ACC112 (cell line): ENCODE results near the gene CA12.

Experiments used
- H2AFZ ChIP-seq: fragments of 200-600 bp; sonication (generic); one replicate; pipeline ENCODE4 v1.6.0; 2017; ENCODE audit warnings: antibody characterized with exemption, low read length; ENCODE audit not compliant: unreplicated experiment
- H3K27ac ChIP-seq: fragments of 200-600 bp; sonication (generic); 2 replicates; pipeline ENCODE4 v1.5.1; 2014; ENCODE audit warnings: low read depth, mild to moderate bottlenecking, antibody characterized with exemption, low read length, moderate library complexity
- H3K27me3 ChIP-seq: fragments of 200-600 bp; sonication (generic); 2 replicates; pipeline ENCODE4 v1.6.1; 2014; ENCODE audit warnings: mild to moderate bottlenecking, antibody characterized with exemption, low read length, moderate library complexity, mixed read lengths; ENCODE audit not compliant: insufficient read depth
- H3K36me3 ChIP-seq: fragments of 200-600 bp; sonication (generic); 2 replicates; pipeline ENCODE4 v1.6.1; 2016; ENCODE audit warnings: mild to moderate bottlenecking, antibody characterized with exemption, low read length, moderate library complexity, mixed read lengths; ENCODE audit not compliant: insufficient read depth
- H3K4me1 ChIP-seq: fragments of 200-600 bp; sonication (generic); one replicate; pipeline ENCODE4 v1.6.1; 2016; ENCODE audit warnings: low read length, mixed read lengths; ENCODE audit not compliant: insufficient read depth, unreplicated experiment, control insufficient read depth
- H3K4me3 ChIP-seq: fragments of 200-600 bp; sonication (generic); 2 replicates; pipeline ENCODE4 v1.5.1; 2014; ENCODE audit warnings: mild to moderate bottlenecking, low read depth, low read length
- H3K79me2 ChIP-seq: fragments of 200-600 bp; sonication (generic); one replicate; pipeline ENCODE4 v1.6.0; 2016; ENCODE audit warnings: low read length; ENCODE audit not compliant: control insufficient read depth, unreplicated experiment, insufficient read depth

Gene CA12

DNA sequence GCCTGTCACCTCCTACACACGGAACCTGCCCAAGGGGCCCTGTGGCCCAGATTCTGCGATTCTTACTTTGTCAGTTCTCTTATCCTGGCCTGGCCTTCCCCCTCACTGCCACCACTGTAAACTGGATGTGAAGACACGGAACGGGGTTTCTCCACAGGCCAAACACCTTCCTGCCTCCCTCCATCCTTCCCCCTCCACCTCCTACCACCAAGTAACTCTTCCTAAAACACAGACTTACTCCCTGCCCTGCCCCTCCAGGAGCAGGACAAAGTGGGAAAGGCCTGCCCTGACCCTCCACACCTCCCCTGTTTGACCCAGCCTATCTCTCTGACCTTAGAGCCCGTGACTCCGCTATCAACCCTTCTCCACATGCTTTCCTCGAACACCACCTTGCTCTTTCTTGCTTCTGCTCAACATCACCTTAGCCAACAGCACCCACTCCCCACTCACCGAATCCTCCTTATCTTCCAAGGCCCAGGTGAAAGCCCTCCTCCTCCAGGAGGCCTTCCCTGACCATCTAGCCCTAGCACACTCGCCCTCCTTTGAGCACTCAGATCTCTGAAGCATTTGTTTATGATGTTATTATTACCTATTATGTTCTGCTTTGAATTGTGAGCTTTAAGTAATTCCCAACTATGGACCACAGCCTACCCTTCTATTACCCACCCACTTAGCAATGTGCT is 7.6 kb downstream of the CA12 start:
- Histone ChIP-seq H3K4me3 (0 out of 2 replicates have a peak overlapping the region, but pooled peaks have one; percentile 59), H3K27me3 (no peaks in the 10 kb centered on the region), H3K4me1 (peaks cover 85% of the 10 kb centered on the region), H2AFZ (no peak overlapping the region), H3K27ac (peak overlapping the region; percentile 97), H3K79me2 (peaks cover 60% of the 10 kb centered on the region), H3K36me3 (no peaks in the 10 kb centered on the region)

DNA sequence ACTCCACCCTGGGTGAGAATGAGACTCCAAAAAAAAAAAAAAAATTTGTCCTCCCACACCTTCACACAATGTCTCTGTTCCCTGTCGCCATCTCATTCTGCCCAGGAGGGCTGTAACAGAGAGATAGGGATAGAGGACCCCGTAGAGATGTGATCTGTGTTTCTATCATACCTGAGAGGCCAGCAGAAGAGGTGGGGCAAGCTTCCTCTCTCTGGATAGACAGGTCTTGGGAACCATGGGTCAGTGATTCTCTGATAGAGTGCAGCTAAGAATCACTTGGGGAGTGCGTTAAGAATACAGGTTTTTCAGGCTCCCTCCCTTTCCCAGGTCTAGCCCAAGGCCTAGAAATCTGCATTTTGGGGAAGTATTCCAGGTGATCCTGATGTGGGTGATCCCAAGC is 8.3 kb downstream of the CA12 start:
- no peak overlapping the region for H3K4me3 ChIP-seq
- H3K27ac ChIP-seq, result peak overlapping the region; percentile 97
- H3K79me2 ChIP-seq, result peaks cover 53% of the 10 kb centered on the region
- peaks cover 78% of the 10 kb centered on the region for H3K4me1 ChIP-seq
- H3K27me3 ChIP-seq, result no peaks in the 10 kb centered on the region
- H2AFZ ChIP-seq, result no peak overlapping the region
- H3K36me3 ChIP-seq, result no peaks in the 10 kb centered on the region

DNA sequence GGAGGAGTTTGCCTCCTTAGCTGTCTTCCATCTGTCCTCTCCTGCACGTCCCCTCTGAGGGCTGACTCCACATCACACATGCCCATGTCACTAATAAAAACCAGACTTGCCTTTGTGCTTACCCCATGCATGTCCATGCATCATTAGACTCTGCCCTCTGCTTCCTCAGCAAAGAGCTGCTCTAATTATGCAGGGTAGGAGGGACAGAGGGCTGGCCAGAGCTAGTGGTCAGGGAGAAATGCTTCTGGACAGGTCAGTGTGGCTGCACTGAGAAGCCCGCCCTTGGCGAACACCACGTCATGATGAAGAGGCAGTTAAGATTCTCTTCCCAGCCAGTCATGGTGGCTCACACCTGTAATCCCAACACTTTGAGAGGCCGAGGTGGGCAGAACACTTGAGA is 8.9 kb downstream of the CA12 start:
- Histone ChIP-seq H2AFZ (no peak overlapping the region), H3K4me1 (peaks cover 76% of the 10 kb centered on the region), H3K36me3 (0 out of 2 replicates have a peak, but pooled peaks cover 4% of the 10 kb centered on the region), H3K27ac (peak overlapping the region; percentile 97), H3K4me3 (peak overlapping the region; percentile 20; the same call in 1 of the 2 replicates), H3K79me2 (peaks cover 48% of the 10 kb centered on the region), H3K27me3 (no peaks in the 10 kb centered on the region)

DNA sequence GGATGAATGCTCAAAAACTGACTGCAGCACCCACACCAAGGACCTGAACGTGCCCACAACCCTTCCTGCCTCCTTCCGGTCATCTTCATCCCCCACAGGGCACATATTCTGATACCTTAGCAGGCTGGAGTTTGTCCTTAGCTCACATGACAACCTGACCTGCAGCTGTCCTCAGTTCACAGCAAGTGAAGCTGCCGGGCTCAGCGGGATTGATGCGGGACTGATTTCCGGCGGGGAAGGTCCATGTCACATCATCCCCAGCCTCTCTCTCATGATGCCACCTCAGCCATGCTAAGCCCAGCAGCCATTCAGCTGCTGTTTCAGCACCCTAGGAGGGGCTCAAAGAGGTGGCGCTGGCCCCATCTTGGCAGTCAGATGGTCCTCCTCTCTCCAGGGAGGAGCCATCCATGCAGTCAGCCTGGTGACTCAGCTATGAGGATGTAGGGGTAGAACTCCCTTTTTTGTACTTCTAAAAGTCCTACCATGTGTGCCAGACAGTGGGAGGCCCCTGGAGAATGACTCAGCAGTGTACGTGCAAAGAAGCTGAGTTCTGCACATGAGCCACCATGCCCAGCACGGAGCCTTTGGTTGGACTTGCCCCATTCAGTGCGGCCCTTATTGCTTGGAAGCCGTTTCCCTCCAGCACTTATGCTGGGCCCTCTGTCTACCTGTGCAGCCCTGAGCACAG is 9.5 kb downstream of the CA12 start:
- peak overlapping the region; percentile 97 for H3K27ac ChIP-seq
- 0 out of 2 replicates have a peak, but pooled peaks cover 9% of the 10 kb centered on the region for H3K36me3 ChIP-seq
- H3K4me1 ChIP-seq, result peaks cover 70% of the 10 kb centered on the region
- H3K27me3 ChIP-seq, result no peaks in the 10 kb centered on the region
- H2AFZ ChIP-seq, result peak overlapping the region; percentile 73
- H3K79me2 ChIP-seq, result peaks cover 43% of the 10 kb centered on the region
- H3K4me3 ChIP-seq, result peak overlapping the region; percentile 58

DNA sequence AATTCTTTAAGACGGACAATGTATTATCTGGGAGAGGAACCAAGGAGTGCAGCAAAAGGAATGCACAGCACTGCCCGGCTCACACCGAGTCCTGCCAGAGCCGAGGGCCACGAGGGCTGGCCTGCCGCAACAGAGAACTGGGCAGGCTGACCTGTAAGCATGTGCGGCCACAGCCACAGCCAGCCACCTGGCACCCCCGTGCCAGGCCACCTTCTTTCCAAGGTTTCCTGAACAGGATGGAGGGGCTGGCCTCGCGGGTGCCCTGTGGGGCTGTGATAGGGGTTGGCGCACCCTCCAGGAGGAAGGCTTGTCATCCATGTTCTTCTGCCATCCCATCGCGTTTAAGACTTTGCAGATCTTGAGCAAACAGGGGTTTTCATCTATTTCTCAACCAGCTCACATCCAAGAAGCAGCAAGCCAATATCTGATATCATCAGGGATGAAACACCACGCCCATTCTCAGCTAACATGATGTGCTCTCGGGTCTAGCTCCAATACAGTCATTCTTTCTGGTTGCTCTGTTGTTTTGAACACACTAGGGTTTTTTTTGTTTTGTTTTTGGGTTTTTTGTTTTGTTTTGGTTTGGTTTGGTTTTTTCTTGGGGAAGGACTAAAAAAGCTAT is 10.2 kb downstream of the CA12 start:
- peak overlapping the region; percentile 97 for H3K27ac ChIP-seq
- H3K4me1 ChIP-seq, result peaks cover 62% of the 10 kb centered on the region

DNA sequence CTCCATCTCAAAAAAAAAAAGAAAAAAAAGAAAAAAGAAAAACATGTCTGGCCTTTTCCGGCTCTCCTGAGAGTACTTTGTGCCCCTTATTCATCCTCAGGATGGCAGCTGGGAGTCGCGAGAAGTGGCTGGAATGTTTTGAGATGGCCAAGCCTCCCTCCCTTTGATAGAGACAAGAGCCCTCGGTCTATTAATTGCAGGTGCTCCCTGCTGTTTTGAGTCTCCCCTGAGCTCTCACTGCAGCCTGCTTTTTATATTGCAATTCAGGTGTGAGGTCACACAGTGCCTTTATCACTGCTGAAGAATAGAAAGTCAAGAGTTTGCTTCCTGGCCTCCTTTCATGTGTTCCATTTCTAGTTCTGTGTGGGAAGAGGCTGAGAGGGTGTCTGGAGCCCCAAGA is 10.9 kb downstream of the CA12 start:
- 0 out of 2 replicates have a peak overlapping the region, but pooled peaks have one; percentile 58 for H3K4me3 ChIP-seq
- peak overlapping the region; percentile 45 for H2AFZ ChIP-seq
- H3K27ac ChIP-seq, result peak overlapping the region; percentile 97
- peaks cover 13% of the 10 kb centered on the region; the same call in 1 of the 2 replicates for H3K36me3 ChIP-seq
- no peaks in the 10 kb centered on the region for H3K27me3 ChIP-seq
- H3K79me2 ChIP-seq, result peaks cover 32% of the 10 kb centered on the region
- peaks cover 56% of the 10 kb centered on the region for H3K4me1 ChIP-seq

More for the DNA sequence above, 10.2 kb downstream of the CA12 start:
- no peaks in the 10 kb centered on the region for H3K27me3 ChIP-seq
- peak overlapping the region; percentile 45 for H2AFZ ChIP-seq
- peaks cover 37% of the 10 kb centered on the region for H3K79me2 ChIP-seq
- peak overlapping the region; percentile 58 for H3K4me3 ChIP-seq
- 0 out of 2 replicates have a peak, but pooled peaks cover 9% of the 10 kb centered on the region for H3K36me3 ChIP-seq

DNA sequence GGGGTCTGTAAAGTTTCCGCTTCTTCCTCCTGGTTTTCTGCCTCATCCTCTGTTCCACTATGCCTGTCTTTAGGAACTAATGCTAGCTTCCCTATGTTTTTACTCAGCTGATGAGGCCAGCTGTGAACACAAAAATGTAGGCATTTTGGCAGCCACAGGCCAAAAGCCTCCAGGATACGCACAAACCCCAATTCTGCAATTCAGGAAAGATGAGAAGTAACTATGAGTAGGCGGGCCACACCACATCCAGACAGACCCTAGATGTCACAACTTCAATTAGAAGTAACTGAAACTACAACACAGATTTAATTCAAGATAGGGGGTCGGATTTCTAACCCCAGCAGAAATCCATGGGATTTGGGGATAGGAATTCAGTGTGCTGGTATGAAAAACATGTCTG is 11.9 kb downstream of the CA12 start:
- no peaks in the 10 kb centered on the region for H3K27me3 ChIP-seq
- no peak overlapping the region for H2AFZ ChIP-seq
- H3K4me3 ChIP-seq, result no peak overlapping the region
- H3K4me1 ChIP-seq, result peaks cover 47% of the 10 kb centered on the region
- peaks cover 13% of the 10 kb centered on the region; the same call in 1 of the 2 replicates for H3K36me3 ChIP-seq
- H3K27ac ChIP-seq, result no peak overlapping the region
- H3K79me2 ChIP-seq, result peaks cover 32% of the 10 kb centered on the region

DNA sequence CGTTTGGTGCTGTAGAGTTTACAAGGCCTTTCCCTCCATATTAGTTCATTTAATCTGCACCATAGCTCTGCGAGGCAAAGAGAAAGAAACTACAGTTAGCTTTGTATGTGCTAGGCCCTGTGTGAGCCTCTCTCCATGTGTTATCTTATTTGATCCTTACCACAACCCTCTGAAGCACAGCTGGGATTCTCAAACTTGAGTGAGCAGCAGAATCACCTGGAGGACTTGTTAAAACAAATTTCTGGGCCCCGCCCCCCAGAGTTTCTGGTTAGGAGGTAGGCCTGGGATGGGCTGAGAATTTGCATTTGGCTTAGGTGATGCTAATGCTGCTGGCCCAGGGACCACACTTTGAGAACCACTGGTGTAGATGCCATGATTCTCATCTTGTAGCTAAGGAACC is 12.3 kb downstream of the CA12 start:
- no peak overlapping the region for H2AFZ ChIP-seq
- peaks cover 42% of the 10 kb centered on the region for H3K4me1 ChIP-seq
- H3K27me3 ChIP-seq, result no peaks in the 10 kb centered on the region
- H3K4me3 ChIP-seq, result no peak overlapping the region
- no peak overlapping the region for H3K27ac ChIP-seq
- H3K36me3 ChIP-seq, result peaks cover 13% of the 10 kb centered on the region; the same call in 1 of the 2 replicates
- peaks cover 30% of the 10 kb centered on the region for H3K79me2 ChIP-seq

DNA sequence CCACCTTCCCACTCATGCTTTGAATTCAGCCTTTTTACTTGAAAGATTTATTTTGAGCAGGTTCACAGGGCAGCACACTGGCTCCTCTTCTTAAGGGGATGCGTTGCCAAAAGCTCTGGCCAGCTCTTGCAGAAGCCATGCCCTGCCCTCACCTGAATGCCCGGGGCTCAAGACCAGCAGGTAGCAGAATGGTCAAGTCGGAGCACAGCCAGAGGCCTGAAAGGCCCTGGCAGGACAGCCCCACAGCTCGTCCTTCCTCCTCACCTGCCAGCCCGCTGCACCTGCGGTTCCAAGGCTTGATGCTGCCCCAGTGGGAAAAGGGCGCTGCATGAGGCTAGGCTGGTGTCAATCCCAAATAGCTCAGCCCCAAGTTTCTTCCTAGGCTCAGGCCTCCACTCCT is 13.1 kb downstream of the CA12 start:
- Histone ChIP-seq H3K4me1 (peaks cover 34% of the 10 kb centered on the region), H3K36me3 (peaks cover 13% of the 10 kb centered on the region; the same call in 1 of the 2 replicates), H3K4me3 (no peak overlapping the region), H3K27ac (no peak overlapping the region), H3K27me3 (no peaks in the 10 kb centered on the region), H2AFZ (no peak overlapping the region), H3K79me2 (peaks cover 22% of the 10 kb centered on the region)

DNA sequence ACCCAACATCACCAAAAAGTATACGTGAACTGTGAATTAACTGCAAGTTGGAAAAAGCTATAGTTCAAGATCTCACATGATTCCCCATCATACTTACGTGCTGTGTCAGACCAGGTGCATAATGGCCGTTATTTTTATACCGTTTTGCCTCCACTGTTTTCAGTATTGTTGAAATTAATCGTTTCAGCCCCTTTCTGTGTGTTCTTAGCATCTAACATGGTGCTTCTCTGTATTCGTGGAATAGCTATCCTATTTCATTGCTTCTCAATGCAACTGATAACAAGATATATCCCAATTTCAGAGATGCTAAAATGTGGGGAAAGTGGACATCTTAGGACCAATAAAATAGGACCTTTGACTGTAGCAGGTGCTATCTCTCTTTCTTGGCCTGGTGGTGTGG is 13.7 kb downstream of the CA12 start:
- H3K4me1 ChIP-seq, result peaks cover 28% of the 10 kb centered on the region
- no peak overlapping the region for H2AFZ ChIP-seq
- H3K27ac ChIP-seq, result no peak overlapping the region
- no peaks in the 10 kb centered on the region for H3K27me3 ChIP-seq
- H3K79me2 ChIP-seq, result peaks cover 18% of the 10 kb centered on the region
- peaks cover 13% of the 10 kb centered on the region; the same call in 1 of the 2 replicates for H3K36me3 ChIP-seq
- H3K4me3 ChIP-seq, result no peak overlapping the region
